ENCODE results near the gene CDH23.

The CDH23 gene

GRCh38 chr10:71486484-71487114, 89.9 kb downstream of the CDH23 start:
- peak; percentile 19 for DNase-seq (ENCODE audit: low spot score)

- DNase-seq (ENCODE audit: low spot score) = no peak
Measured at GRCh38 chr10:71487726-71488125, 91.0 kb downstream of the CDH23 start.

- no peak for DNase-seq (ENCODE audit: low spot score)
Measured at GRCh38 chr10:71489077-71489476, 92.4 kb downstream of the CDH23 start.

- DNase-seq (ENCODE audit: low spot score) = no peak
Measured at GRCh38 chr10:71492872-71493271, 96.2 kb downstream of the CDH23 start.

GRCh38 chr10:71493741-71494140, 97.0 kb downstream of the CDH23 start:
- no peak for DNase-seq (ENCODE audit: low spot score)

GRCh38 chr10:71494476-71494875, 97.8 kb downstream of the CDH23 start:
- no peak for DNase-seq (ENCODE audit: low spot score)

- DNase-seq (ENCODE audit: low spot score) = no peak
Measured at GRCh38 chr10:71494980-71495381, 98.3 kb downstream of the CDH23 start.

- DNase-seq (ENCODE audit: low spot score) = no peak
Measured at GRCh38 chr10:71496927-71497762, 100.4 kb downstream of the CDH23 start.

- no peak for DNase-seq (ENCODE audit: low spot score)
Measured at GRCh38 chr10:71497763-71498326, 101.1 kb downstream of the CDH23 start.

GRCh38 chr10:71501402-71501801, 104.7 kb downstream of the CDH23 start:
- no peak for DNase-seq (ENCODE audit: low spot score)

- no peak for DNase-seq (ENCODE audit: low spot score)
Measured at GRCh38 chr10:71502190-71502589, 105.5 kb downstream of the CDH23 start.

GRCh38 chr10:71502851-71503250, 106.1 kb downstream of the CDH23 start:
- no peak for DNase-seq (ENCODE audit: low spot score)

- DNase-seq (ENCODE audit: low spot score) = no peak
Measured at GRCh38 chr10:71504168-71504567, 107.4 kb downstream of the CDH23 start.

GRCh38 chr10:71504570-71504969, 107.8 kb downstream of the CDH23 start:
- no peak for DNase-seq (ENCODE audit: low spot score)

- no peak for DNase-seq (ENCODE audit: low spot score)
Measured at GRCh38 chr10:71505862-71506261, 109.1 kb downstream of the CDH23 start.

GRCh38 chr10:71509444-71509843, 112.7 kb downstream of the CDH23 start:
- DNase-seq (ENCODE audit: low spot score) = no peak

GRCh38 chr10:71511206-71511605, 114.5 kb downstream of the CDH23 start:
- no peak for DNase-seq (ENCODE audit: low spot score)

- no peak for DNase-seq (ENCODE audit: low spot score)
Measured at GRCh38 chr10:71512312-71512711, 115.6 kb downstream of the CDH23 start.

GRCh38 chr10:71512761-71513539, 116.2 kb downstream of the CDH23 start:
- no peak for DNase-seq (ENCODE audit: low spot score)

- DNase-seq (ENCODE audit: low spot score) = no peak
Measured at GRCh38 chr10:71513540-71513853, 116.8 kb downstream of the CDH23 start.

- peak; percentile 45 for DNase-seq (ENCODE audit: low spot score)
Measured at GRCh38 chr10:71513936-71514335, 117.2 kb downstream of the CDH23 start.

- DNase-seq (ENCODE audit: low spot score) = no peak
Measured at GRCh38 chr10:71515531-71516172, 118.9 kb downstream of the CDH23 start.

Measured in putamen (tissue), 1 donor.